ENCODE measurements around the gene ADARB2.

ADARB2 gene

GRCh38 chr10:1172256-1172984 is 564.9 kb downstream of the ADARB2 start:
- Histone ChIP-seq H3K4me3 (replicated peaks; ENCODE audit: insufficient read depth, low read length) (no peak overlapping the region), H3K27ac (replicated peaks) (no peak overlapping the region), H3K27me3 (ENCODE audit: insufficient read depth, poor library complexity, severe bottlenecking) (no peaks in the 10 kb centered on the region)
- no peak for DNase-seq (ENCODE audit: low read depth in 1 of 2, low spot score in 1 of 2)
- TF ChIP-seq GABPA (IDR thresholded peaks at IDR 0.05; ENCODE audit: low read depth) (no peak), REST (IDR thresholded peaks at IDR 0.05; ENCODE audit: insufficient replicate concordance, low read depth) (no peak), CTCF (IDR thresholded peaks at IDR 0.05; ENCODE audit: insufficient read depth, low read length) (no peak), SPI1 (IDR thresholded peaks at IDR 0.05; ENCODE audit: borderline replicate concordance, low read depth) (no peak)

GRCh38 chr10:1171586-1171985 is 565.7 kb downstream of the ADARB2 start:
- no peak overlapping the region for H3K27ac ChIP-seq (replicated peaks)
- H3K4me3 ChIP-seq (replicated peaks; ENCODE audit: insufficient read depth, low read length): no peak overlapping the region
- TF ChIP-seq SPI1 (IDR thresholded peaks at IDR 0.05; ENCODE audit: borderline replicate concordance, low read depth): no peak
- no peak for TF ChIP-seq GABPA (IDR thresholded peaks at IDR 0.05; ENCODE audit: low read depth)
- no peak for TF ChIP-seq POLR2AphosphoS5 (IDR thresholded peaks at IDR 0.05; ENCODE audit: low read depth)
- no peak for TF ChIP-seq CTCF (IDR thresholded peaks at IDR 0.05; ENCODE audit: insufficient read depth, low read length)
- TF ChIP-seq REST (IDR thresholded peaks at IDR 0.05; ENCODE audit: insufficient replicate concordance, low read depth): no peak
- no peaks in the 10 kb centered on the region for H3K27me3 ChIP-seq (ENCODE audit: insufficient read depth, poor library complexity, severe bottlenecking)
- DNase-seq (ENCODE audit: low read depth in 1 of 2, low spot score in 1 of 2): no peak

- DNase-seq (ENCODE audit: low read depth in 1 of 2, low spot score in 1 of 2): no peak
- TF ChIP-seq POLR2AphosphoS5 (IDR thresholded peaks at IDR 0.05; ENCODE audit: low read depth) (no peak), SPI1 (IDR thresholded peaks at IDR 0.05; ENCODE audit: borderline replicate concordance, low read depth) (no peak), REST (IDR thresholded peaks at IDR 0.05; ENCODE audit: insufficient replicate concordance, low read depth) (no peak), GABPA (IDR thresholded peaks at IDR 0.05; ENCODE audit: low read depth) (no peak), CTCF (IDR thresholded peaks at IDR 0.05; ENCODE audit: insufficient read depth, low read length) (no peak)
- no peak overlapping the region for H3K27ac ChIP-seq (replicated peaks)
- no peaks in the 10 kb centered on the region for H3K27me3 ChIP-seq (ENCODE audit: insufficient read depth, poor library complexity, severe bottlenecking)
- no peak overlapping the region for H3K4me3 ChIP-seq (replicated peaks; ENCODE audit: insufficient read depth, low read length)
Measured at GRCh38 chr10:1171182-1171581, 566.1 kb downstream of the ADARB2 start.

All from HL-60 (cell line).